Astrocyte of the cerebellum (primary cell): ENCODE measurements around the gene GKAP1.

Experiments used
- DNase-seq: peaks from one replicate; pipeline ENCODE4 v3.0.0-alpha.2; 2011; ENCODE audit warnings: low read depth
- H3K4me3 ChIP-seq: 2 replicates; pipeline ENCODE4 v1.5.1; 2011; ENCODE audit warnings: mild to moderate bottlenecking, low read depth, low read length, moderate library complexity
- in situ Hi-C: cut with HindIII; loops from 2 replicates; pipeline ENCODE4 v1.10.0; 2017; ENCODE audit warnings: low sequenced_read_pairs
- TF ChIP-seq, protein P1 (sequence below): IDR thresholded peaks from 2 replicates; pipeline ENCODE4 v1.5.1; 2012; ENCODE audit warnings: low read length, low read depth, moderate library complexity, mild to moderate bottlenecking; ENCODE audit errors: missing control alignments

The GKAP1 gene

GRCh38 chr9:83698976-83699585 is 118.5 kb downstream of the GKAP1 start:
- in situ Hi-C loops = no loop called here
- DNase-seq = no peak

GRCh38 chr9:83691492-83691891 is 126.1 kb downstream of the GKAP1 start:
- no peak for DNase-seq
- TF ChIP-seq, protein P1, sequence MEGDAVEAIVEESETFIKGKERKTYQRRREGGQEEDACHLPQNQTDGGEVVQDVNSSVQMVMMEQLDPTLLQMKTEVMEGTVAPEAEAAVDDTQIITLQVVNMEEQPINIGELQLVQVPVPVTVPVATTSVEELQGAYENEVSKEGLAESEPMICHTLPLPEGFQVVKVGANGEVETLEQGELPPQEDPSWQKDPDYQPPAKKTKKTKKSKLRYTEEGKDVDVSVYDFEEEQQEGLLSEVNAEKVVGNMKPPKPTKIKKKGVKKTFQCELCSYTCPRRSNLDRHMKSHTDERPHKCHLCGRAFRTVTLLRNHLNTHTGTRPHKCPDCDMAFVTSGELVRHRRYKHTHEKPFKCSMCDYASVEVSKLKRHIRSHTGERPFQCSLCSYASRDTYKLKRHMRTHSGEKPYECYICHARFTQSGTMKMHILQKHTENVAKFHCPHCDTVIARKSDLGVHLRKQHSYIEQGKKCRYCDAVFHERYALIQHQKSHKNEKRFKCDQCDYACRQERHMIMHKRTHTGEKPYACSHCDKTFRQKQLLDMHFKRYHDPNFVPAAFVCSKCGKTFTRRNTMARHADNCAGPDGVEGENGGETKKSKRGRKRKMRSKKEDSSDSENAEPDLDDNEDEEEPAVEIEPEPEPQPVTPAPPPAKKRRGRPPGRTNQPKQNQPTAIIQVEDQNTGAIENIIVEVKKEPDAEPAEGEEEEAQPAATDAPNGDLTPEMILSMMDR = no peak
- in situ Hi-C loops = no loop called here
- H3K4me3 ChIP-seq = no peak overlapping the region

More at GRCh38 chr9:83698976-83699585, 118.5 kb downstream of the GKAP1 start:
- TF ChIP-seq, protein P1 = no peak
- no peak overlapping the region for H3K4me3 ChIP-seq
